Measurements from ENCODE around the gene FARS2.

GRCh38 chr6:5403609-5404008 is 142.3 kb downstream of the FARS2 start:
- no peak for TF ChIP-seq CTCF (conservative IDR thresholded peaks at IDR 0.05 in 1 of 2, IDR thresholded peaks at IDR 0.05 in 1 of 2; ENCODE audit: low read depth in 1 of 2, low read length in 2 of 2)
- no peak for TF ChIP-seq EZH2 (IDR thresholded peaks at IDR 0.05; ENCODE audit: low read length, missing control alignments)

Data from fibroblast of lung (primary cell).